MCF 10A (cell line): ENCODE data around the gene TAF1D. TPM values are rescaled to one million over a fixed set of nuclear protein-coding genes. Genes with fewer than 3 reads are reported as not detected.

ENCODE experiments used
- BruUV-seq: library from RNA; stranded (reverse); fragments of 400-500 nt; replicated peaks from 2 replicates; lab custom pipeline; 2021; lab: Mats Ljungman, UMichigan
- CTCF ChIA-PET: fragments of 300-600 bp; sonication (Branson Sonifier 250); formaldehyde crosslinking; extraction: SDS; loops from one replicate; lab custom pipeline; 2021; ENCODE audit warnings: antibody characterized with exemption, inconsistent platforms; lab: Yijun Ruan, JAX
- POLR2A ChIA-PET: fragments of 300-600, 350-650 bp; sonication (Branson Sonifier 250); formaldehyde crosslinking; extraction: SDS; loops from one replicate; lab custom pipeline; 2020; ENCODE audit warnings: antibody characterized with exemption, inconsistent platforms; lab: Yijun Ruan, JAX
- DNase-seq: peaks from one replicate; pipeline ENCODE4 v3.0.0-alpha.2; 2018; ENCODE audit not compliant: unreplicated experiment
- H3K27ac Mint-ChIP-seq: one replicate; pipeline ENCODE4 v1.8.0; 2022; ENCODE audit warnings: mild to moderate bottlenecking, low read depth, mixed read lengths; ENCODE audit not compliant: unreplicated experiment
- H3K27me3 Mint-ChIP-seq: one replicate; pipeline ENCODE4 v1.8.0; 2022; ENCODE audit warnings: mixed read lengths; ENCODE audit not compliant: insufficient read depth, unreplicated experiment
- H3K36me3 Mint-ChIP-seq: one replicate; pipeline ENCODE4 v1.8.0; 2022; ENCODE audit warnings: mild to moderate bottlenecking, moderate library complexity, mixed read lengths; ENCODE audit not compliant: insufficient read depth, unreplicated experiment
- H3K4me1 Mint-ChIP-seq: one replicate; pipeline ENCODE4 v1.8.0; 2022; ENCODE audit warnings: mixed read lengths; ENCODE audit not compliant: insufficient read depth, unreplicated experiment
- H3K4me3 Mint-ChIP-seq: one replicate; pipeline ENCODE4 v1.8.0; 2022; ENCODE audit warnings: mild to moderate bottlenecking, moderate library complexity, mixed read lengths; ENCODE audit not compliant: unreplicated experiment
- H3K9me3 Mint-ChIP-seq: one replicate; pipeline ENCODE4 v1.8.0; 2022; ENCODE audit warnings: mixed read lengths; ENCODE audit not compliant: unreplicated experiment
- CTCF ChIP-seq: fragments of 200-600 bp; IDR thresholded peaks from one replicate; pipeline ENCODE4 v1.8.0; 2022; ENCODE audit warnings: antibody characterized with exemption, mild to moderate bottlenecking; ENCODE audit not compliant: unreplicated experiment
- intact Hi-C: fragments of 100-400 bp; cut with micrococcal nuclease; formaldehyde crosslinking; loops from 2 replicates; pipeline ENCODE4 v1.14.1; 2022
- total RNA-seq: library from RNA; stranded (reverse); gene quantifications from 2 replicates; pipeline ENCODE4 v1.2.3, GENCODE V29; 2022

TAF1D gene
- total RNA-seq, 1 experiment from 2014 or later, result 212 TPM

- peaks cover 42% of the 10 kb centered on the region for H3K4me1 Mint-ChIP-seq
These were observed 1.1 kb downstream of the TAF1D start for GRCh38 chr11:93740031-93740729.

GRCh38 chr11:93738647-93739081 lies 2.6 kb downstream of the TAF1D start:
- CTCF ChIA-PET, result interaction anchor here (0.6 to 1.5 kb wide), 3 partner anchors 18 to 504 kb away, joined by 3 read pairs; no protein-coding TSS in a partner anchor
- intact Hi-C loops, result no loop called here
- DNase-seq, result peak; percentile 48
- Mint-ChIP-seq H3K27me3 (no peaks in the 10 kb centered on the region), H3K27ac (peak overlapping the region; percentile 99), H3K36me3 (peaks cover 90% of the 10 kb centered on the region), H3K4me1 (peaks cover 34% of the 10 kb centered on the region), H3K4me3 (peak overlapping the region; percentile 98), H3K9me3 (no peaks in the 10 kb centered on the region)
- POLR2A ChIA-PET, result interaction anchor here (0.6 to 8.9 kb wide), 11 partner anchors 9 to 767 kb away, joined by 3 to 169 read pairs (median 4); partner anchors contain the start of genes ANKRD49, CEP295, MED17 and MRE11
- no TSS peak for BruUV-seq
- TF ChIP-seq CTCF, result no peak

More at GRCh38 chr11:93740031-93740729, 1.1 kb downstream of the TAF1D start:
- CTCF ChIA-PET, result interaction anchor here (0.6 to 0.9 kb wide), 5 partner anchors 44 to 1883 kb away, joined by 3 to 9 read pairs (median 3); partner anchors contain the start of gene MED17
- Mint-ChIP-seq H3K4me3 (peak overlapping the region; percentile 98), H3K9me3 (no peaks in the 10 kb centered on the region), H3K27me3 (no peaks in the 10 kb centered on the region), H3K36me3 (peaks cover 79% of the 10 kb centered on the region), H3K27ac (peak overlapping the region; percentile 99)
- TF ChIP-seq CTCF, result no peak
- intact Hi-C loops, result no loop called here
- POLR2A ChIA-PET, result interaction anchor here (0.6 to 8.9 kb wide), 16 partner anchors 12 to 1328 kb away, joined by 3 to 169 read pairs (median 4); partner anchors contain the start of genes MED17 and PANX1
- DNase-seq, result peak; percentile 59
- no TSS peak for BruUV-seq

- H3K9me3 Mint-ChIP-seq, result no peaks in the 10 kb centered on the region
- peak; percentile 72 for DNase-seq
- CTCF ChIA-PET, result interaction anchor here (1.5 kb wide), 1 partner anchor 17 kb away, joined by 3 read pairs; no protein-coding TSS in a partner anchor
- POLR2A ChIA-PET, result interaction anchor here (0.6 to 8.9 kb wide), 8 partner anchors 9 to 767 kb away, joined by 3 to 169 read pairs (median 4); partner anchors contain the start of genes ANKRD49, CEP295, MED17 and MRE11
- H3K4me1 Mint-ChIP-seq, result peaks cover 34% of the 10 kb centered on the region
- no peaks in the 10 kb centered on the region for H3K27me3 Mint-ChIP-seq
- BruUV-seq, result no TSS peak
- H3K27ac Mint-ChIP-seq, result peak overlapping the region; percentile 99
- intact Hi-C loops, result no loop called here
- TF ChIP-seq CTCF, result no peak
- peaks cover 91% of the 10 kb centered on the region for H3K36me3 Mint-ChIP-seq
- peak overlapping the region; percentile 98 for H3K4me3 Mint-ChIP-seq
These were observed 3.2 kb downstream of the TAF1D start for GRCh38 chr11:93737904-93738612.
